Measurements from ENCODE around the gene SGMS1.
"Not testable (repeated sequence)": the region's sequence is repeated elsewhere in the genome, so short reads cannot be mapped to it uniquely, and the experiment has no call there.

SGMS1 gene

DNA sequence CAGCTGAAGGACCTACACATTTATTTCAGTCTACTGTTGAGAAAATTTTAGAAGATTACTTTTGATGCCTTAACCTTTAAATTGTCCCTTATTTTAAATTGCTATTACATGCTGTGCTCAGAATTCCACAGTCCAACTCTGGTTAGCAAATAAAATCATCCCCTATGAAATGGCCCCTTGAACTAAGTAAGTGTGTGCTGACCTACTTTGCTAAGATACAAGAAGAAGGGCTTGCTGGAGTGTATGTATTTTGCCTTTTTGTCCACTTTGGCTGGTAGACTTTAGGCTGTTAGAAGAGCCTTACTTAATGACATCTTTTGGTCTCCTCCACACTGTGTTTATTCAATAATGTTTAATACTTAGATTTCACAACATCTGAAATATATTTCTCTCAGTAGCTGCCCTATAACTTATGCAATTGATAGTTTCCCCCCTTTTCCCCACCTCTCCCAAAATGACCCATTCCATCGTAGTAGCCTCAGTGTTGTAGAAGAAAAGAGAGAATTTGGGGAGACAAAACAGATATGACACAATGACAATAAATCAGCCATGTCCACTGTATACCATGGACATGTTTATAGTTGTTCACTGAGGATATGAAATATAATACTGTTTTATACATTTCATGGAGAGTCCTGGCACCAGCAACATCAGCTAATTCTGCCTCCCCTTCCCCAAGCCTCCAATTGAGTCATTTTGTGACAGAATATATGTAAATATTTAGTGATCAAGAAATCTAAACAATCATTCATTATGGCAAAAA lies 264.6 kb downstream of the SGMS1 start:
- no peaks in the 10 kb centered on the region for H3K36me3 ChIP-seq (replicated peaks)
- no peaks in the 10 kb centered on the region for H3K27me3 ChIP-seq (replicated peaks)
- no peak for DNase-seq
- no peak overlapping the region for H3K4me3 ChIP-seq (ENCODE audit: low read depth, low read length)
- in situ Hi-C loops (cut with HindIII; ENCODE audit: low pct_ligation_motif_present, low sequenced_read_pairs) = no loop called here
- no peak overlapping the region for H3K27ac ChIP-seq
- TF ChIP-seq, protein P1, sequence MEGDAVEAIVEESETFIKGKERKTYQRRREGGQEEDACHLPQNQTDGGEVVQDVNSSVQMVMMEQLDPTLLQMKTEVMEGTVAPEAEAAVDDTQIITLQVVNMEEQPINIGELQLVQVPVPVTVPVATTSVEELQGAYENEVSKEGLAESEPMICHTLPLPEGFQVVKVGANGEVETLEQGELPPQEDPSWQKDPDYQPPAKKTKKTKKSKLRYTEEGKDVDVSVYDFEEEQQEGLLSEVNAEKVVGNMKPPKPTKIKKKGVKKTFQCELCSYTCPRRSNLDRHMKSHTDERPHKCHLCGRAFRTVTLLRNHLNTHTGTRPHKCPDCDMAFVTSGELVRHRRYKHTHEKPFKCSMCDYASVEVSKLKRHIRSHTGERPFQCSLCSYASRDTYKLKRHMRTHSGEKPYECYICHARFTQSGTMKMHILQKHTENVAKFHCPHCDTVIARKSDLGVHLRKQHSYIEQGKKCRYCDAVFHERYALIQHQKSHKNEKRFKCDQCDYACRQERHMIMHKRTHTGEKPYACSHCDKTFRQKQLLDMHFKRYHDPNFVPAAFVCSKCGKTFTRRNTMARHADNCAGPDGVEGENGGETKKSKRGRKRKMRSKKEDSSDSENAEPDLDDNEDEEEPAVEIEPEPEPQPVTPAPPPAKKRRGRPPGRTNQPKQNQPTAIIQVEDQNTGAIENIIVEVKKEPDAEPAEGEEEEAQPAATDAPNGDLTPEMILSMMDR (IDR thresholded peaks at IDR 0.05; ENCODE audit: low read depth, low read length, missing control alignments) = no peak

DNA sequence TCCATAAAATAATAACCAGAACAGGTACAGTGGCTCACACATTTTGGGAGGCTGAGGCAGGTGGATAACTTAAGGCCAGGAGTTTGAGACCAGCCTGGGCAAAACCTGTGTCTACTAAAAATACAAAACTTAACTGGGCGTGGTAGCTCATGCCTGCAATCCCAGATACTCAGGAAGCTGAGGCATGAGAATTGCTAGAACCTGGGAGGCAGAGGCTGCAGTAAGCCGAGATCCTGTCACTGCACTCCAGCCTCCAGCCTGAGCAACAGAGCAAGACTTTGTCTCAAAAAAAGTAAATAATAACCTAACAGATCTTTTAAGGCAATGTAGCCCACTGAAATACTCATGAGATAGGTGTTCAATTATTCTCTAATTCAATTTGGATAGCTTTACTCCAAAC lies 265.3 kb downstream of the SGMS1 start:
- H3K36me3 ChIP-seq (replicated peaks) = no peaks in the 10 kb centered on the region
- H3K27ac ChIP-seq = no peak overlapping the region
- no peaks in the 10 kb centered on the region for H3K27me3 ChIP-seq (replicated peaks)
- no peak overlapping the region for H3K4me3 ChIP-seq (ENCODE audit: low read depth, low read length)
- no peak for DNase-seq
- TF ChIP-seq, protein P1 (IDR thresholded peaks at IDR 0.05; ENCODE audit: low read depth, low read length, missing control alignments) = no peak
- in situ Hi-C loops (cut with HindIII; ENCODE audit: low pct_ligation_motif_present, low sequenced_read_pairs) = no loop called here

GRCh38 chr10:50356481-50356832 lies 267.3 kb downstream of the SGMS1 start:
- H3K27me3 ChIP-seq (replicated peaks); in situ Hi-C loops (cut with HindIII; ENCODE audit: low pct_ligation_motif_present, low sequenced_read_pairs); DNase-seq; H3K4me3 ChIP-seq (ENCODE audit: low read depth, low read length); H3K36me3 ChIP-seq (replicated peaks); H3K27ac ChIP-seq: not testable (repeated sequence)

DNA sequence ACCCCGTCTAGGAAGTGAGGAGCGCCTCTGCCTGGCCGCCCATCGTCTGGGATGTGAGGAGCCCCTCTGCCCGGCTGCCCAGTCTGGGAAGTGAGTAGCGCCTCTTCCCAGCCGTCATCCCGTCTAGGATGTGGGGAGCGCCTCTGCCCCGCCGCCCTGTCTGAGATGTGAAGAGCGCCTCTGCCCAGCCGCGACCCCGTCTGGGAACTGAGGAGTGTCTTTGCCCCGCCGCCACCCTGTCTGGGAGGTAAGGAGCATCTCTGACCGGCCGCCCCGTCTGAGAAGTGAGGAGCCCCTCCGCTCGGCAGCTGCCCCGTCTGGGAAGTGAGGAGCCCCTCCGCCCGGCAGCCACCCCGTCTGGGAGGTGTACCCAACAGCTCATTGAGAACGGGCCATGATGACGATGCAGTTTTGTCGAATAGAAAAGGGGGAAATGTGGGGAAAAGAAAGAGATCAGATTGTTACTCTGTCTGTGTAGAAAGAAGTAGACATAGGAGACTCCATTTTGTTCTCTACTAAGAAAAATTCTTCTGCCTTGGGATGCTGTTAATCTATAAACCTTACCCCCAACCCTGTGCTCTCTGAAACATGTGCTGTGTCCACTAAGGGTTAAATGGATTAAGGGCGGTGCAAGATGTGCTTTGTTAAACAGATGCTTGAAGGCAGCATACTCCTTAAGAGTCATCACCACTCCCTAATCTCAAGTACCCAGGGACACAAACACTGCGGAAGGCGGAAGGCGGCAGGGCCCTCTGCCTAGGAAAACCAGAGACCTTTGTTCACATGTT lies 267.9 kb downstream of the SGMS1 start:
- in situ Hi-C loops (cut with HindIII; ENCODE audit: low pct_ligation_motif_present, low sequenced_read_pairs); H3K36me3 ChIP-seq (replicated peaks); H3K27ac ChIP-seq; DNase-seq; H3K27me3 ChIP-seq (replicated peaks); H3K4me3 ChIP-seq (ENCODE audit: low read depth, low read length): not testable (repeated sequence)

- TF ChIP-seq, protein P1 (IDR thresholded peaks at IDR 0.05; ENCODE audit: low read depth, low read length, missing control alignments) = no peak
- no peaks in the 10 kb centered on the region for H3K27me3 ChIP-seq (replicated peaks)
- no peaks in the 10 kb centered on the region for H3K36me3 ChIP-seq (replicated peaks)
- no peak for DNase-seq
- no peak overlapping the region for H3K27ac ChIP-seq
- H3K4me3 ChIP-seq (ENCODE audit: low read depth, low read length) = no peak overlapping the region
- in situ Hi-C loops (cut with HindIII; ENCODE audit: low pct_ligation_motif_present, low sequenced_read_pairs) = no loop called here
These were observed 272.1 kb downstream of the SGMS1 start for GRCh38 chr10:50351483-50352146.

DNA sequence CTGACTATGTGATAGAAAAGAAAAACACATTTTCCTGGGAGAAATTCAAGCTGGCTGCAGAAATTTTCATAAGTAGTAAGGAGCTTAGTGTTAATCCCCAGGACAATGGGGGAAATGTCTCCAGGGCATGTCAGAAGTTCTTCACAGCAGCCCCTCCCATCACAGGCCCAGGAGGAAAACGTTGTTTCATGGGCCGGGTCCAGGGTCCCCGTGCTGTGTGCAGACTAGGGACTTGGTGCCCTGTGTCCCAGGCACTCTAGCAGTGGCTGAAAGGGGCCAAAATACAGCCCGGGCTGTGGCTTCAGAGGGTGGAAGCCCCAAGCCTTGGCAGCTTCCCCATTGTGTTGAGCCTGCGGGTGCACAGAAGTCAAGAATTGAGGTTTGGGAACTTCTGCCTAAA lies 273.4 kb downstream of the SGMS1 start:
- no peak for DNase-seq
- Histone ChIP-seq H3K27ac (no peak overlapping the region), H3K4me3 (ENCODE audit: low read depth, low read length) (no peak overlapping the region), H3K36me3 (replicated peaks) (no peaks in the 10 kb centered on the region), H3K27me3 (replicated peaks) (no peaks in the 10 kb centered on the region)
- in situ Hi-C loops (cut with HindIII; ENCODE audit: low pct_ligation_motif_present, low sequenced_read_pairs) = no loop called here
- TF ChIP-seq, protein P1 (IDR thresholded peaks at IDR 0.05; ENCODE audit: low read depth, low read length, missing control alignments) = no peak

Measured in brain microvascular endothelial cell (primary cell).